Breast epithelium (tissue), 3 donors: ENCODE data around the gene SLC9A3.

Experiments
- CTCF ChIP-seq, 3 donors: fragments of 450-650 bp; IDR thresholded peaks; one replicate each; pipeline ENCODE4 v1.5.1; 2016 to 2017; ENCODE audit warnings: antibody characterized with exemption in 3 of 3, mild to moderate bottlenecking in 3 of 3, moderate library complexity in 3 of 3
- POLR2A ChIP-seq: fragments of 450-650 bp; IDR thresholded peaks from one replicate; pipeline ENCODE4 v1.6.1; 2016; ENCODE audit warnings: antibody characterized with exemption, mild to moderate bottlenecking, moderate library complexity

GRCh38 chr5:571791-572190 lies 47.5 kb upstream of the SLC9A3 start:
- no peak for TF ChIP-seq POLR2A
- no peak for TF ChIP-seq CTCF (IDR thresholded peaks at IDR 0.05)
